B cell (primary cell): ENCODE data around the gene NHP2. TPM values are rescaled to one million over a fixed set of nuclear protein-coding genes. Genes with fewer than 3 reads are reported as not detected.

ENCODE experiments used
- ATAC-seq: fragments of 200-7000 bp; cut with Tn5 transposase; one replicate; pipeline ENCODE4 v1.10.0; 2021; ENCODE audit warnings: low read depth, mild to moderate bottlenecking, moderate number of reproducible peaks, moderate library complexity
- CTCF ChIA-PET: fragments of 350-600 bp; sonication (Branson Sonifier 250); formaldehyde crosslinking; loops from one replicate; lab custom pipeline; 2021; ENCODE audit warnings: antibody characterized with exemption, inconsistent platforms; lab: Charles Lee
- POLR2A ChIA-PET: fragments of 350-600 bp; sonication (Branson Sonifier 250); formaldehyde crosslinking; loops from one replicate; lab custom pipeline; 2021; ENCODE audit warnings: antibody characterized with exemption; lab: Charles Lee
- DNase-seq: peaks from one replicate; pipeline ENCODE4 v3.0.0; 2013
- H2AFZ ChIP-seq: 2 replicates; pipeline ENCODE4 v1.6.1; 2012; ENCODE audit warnings: mild to moderate bottlenecking, low read depth, low read length; ENCODE audit not compliant: insufficient read depth, poor library complexity, severe bottlenecking
- H3K27ac ChIP-seq, 2 donors: 1 replicate in 1 of 2; 2 replicates in 1 of 2; pipeline ENCODE4 v1.5.1; 2012 to 2013; ENCODE audit warnings: low read length in 2 of 2, mild to moderate bottlenecking in 2 of 2, moderate library complexity in 1 of 2
- H3K27me3 ChIP-seq, 4 experiments: fragments of 200-600 bp in 1 of 4; sonication (generic) in 1 of 4; replicated peaks in 1 of 4; 1 replicate in 2 of 4; 2 replicates in 2 of 4; pipeline versions ENCODE4 v1.6.1 to v1.7.0; 2013 to 2016; ENCODE audit warnings: low read length in 3 of 4, mild to moderate bottlenecking in 2 of 4, mixed read lengths in 1 of 4, moderate library complexity in 1 of 4; ENCODE audit not compliant: insufficient read depth in 4 of 4, control insufficient read depth in 3 of 4; ENCODE audit errors: control extremely low read depth in 1 of 4
- H3K36me3 ChIP-seq, 2 experiments: replicated peaks in 1 of 2; 1 replicate in 1 of 2; 2 replicates in 1 of 2; pipeline versions ENCODE4 v1.6.1 to v1.7.1; 2013; ENCODE audit warnings: low read length in 1 of 2; ENCODE audit not compliant: insufficient read depth in 2 of 2, control insufficient read depth in 1 of 2; ENCODE audit errors: control extremely low read depth in 1 of 2, extremely low read depth in 1 of 2
- H3K4me1 ChIP-seq, 2 donors: fragments of 200-600 bp in 1 of 2; sonication (generic) in 1 of 2; 1 replicate in 1 of 2; 2 replicates in 1 of 2; pipeline versions ENCODE4 v1.5.1 to v1.6.1; 2013 to 2017; ENCODE audit warnings: low read length in 2 of 2; ENCODE audit not compliant: control insufficient read depth in 2 of 2, insufficient read depth in 2 of 2
- H3K4me2 ChIP-seq: replicated peaks from 2 replicates; pipeline ENCODE3; 2012; ENCODE audit warnings: mild to moderate bottlenecking, low read depth, low read length; ENCODE audit not compliant: poor library complexity, severe bottlenecking
- H3K4me3 ChIP-seq, 5 experiments: fragments of 200-600 bp in 1 of 5; sonication (generic) in 1 of 5; 1 replicate in 3 of 5; 2 replicates in 2 of 5; pipeline versions ENCODE4 v1.5.1 to v1.7.0; 2011 to 2016; ENCODE audit warnings: low read length in 4 of 5, mild to moderate bottlenecking in 4 of 5, low read depth in 2 of 5, control low read depth in 1 of 5, moderate library complexity in 1 of 5; ENCODE audit not compliant: insufficient read depth in 1 of 5; ENCODE audit errors: control extremely low read depth in 1 of 5, extremely low read depth in 1 of 5
- H3K79me2 ChIP-seq: fragments of 200-600 bp; sonication (generic); one replicate; pipeline ENCODE4 v1.6.0; 2016; ENCODE audit warnings: low read length; ENCODE audit not compliant: control insufficient read depth, insufficient read depth
- H3K9ac ChIP-seq: fragments of 200-600 bp; sonication (generic); 2 replicates; pipeline ENCODE4 v1.6.1; 2017; ENCODE audit warnings: mild to moderate bottlenecking, low read length, moderate library complexity
- H3K9me3 ChIP-seq, 3 donors: one replicate each; pipeline versions ENCODE4 v1.6.1 to v1.7.1; 2013; ENCODE audit warnings: low read length in 2 of 3; ENCODE audit not compliant: control insufficient read depth in 2 of 3, insufficient read depth in 1 of 3; ENCODE audit errors: control extremely low read depth in 1 of 3
- H4K20me1 ChIP-seq: 2 replicates; pipeline ENCODE4 v1.6.0; 2012; ENCODE audit warnings: mild to moderate bottlenecking, low read length; ENCODE audit not compliant: insufficient read depth, control insufficient read depth, poor library complexity, severe bottlenecking
- H3K27ac Mint-ChIP-seq: one replicate; pipeline ENCODE4 v1.8.0; 2021; ENCODE audit warnings: mixed read lengths
- H3K27me3 Mint-ChIP-seq: one replicate; pipeline ENCODE4 v1.8.0; 2021; ENCODE audit warnings: mixed read lengths
- H3K4me1 Mint-ChIP-seq: one replicate; pipeline ENCODE4 v1.8.0; 2021; ENCODE audit warnings: mixed read lengths
- H3K4me3 Mint-ChIP-seq: one replicate; pipeline ENCODE4 v1.8.0; 2021; ENCODE audit warnings: mixed read lengths
- H3K9me3 Mint-ChIP-seq: one replicate; pipeline ENCODE4 v1.8.0; 2022; ENCODE audit warnings: mixed read lengths; ENCODE audit not compliant: insufficient read depth
- CTCF ChIP-seq: fragments of 200-600 bp; IDR thresholded peaks from one replicate; pipeline ENCODE4 v1.8.0; 2022; ENCODE audit warnings: antibody characterized with exemption, mild to moderate bottlenecking
- EZH2 ChIP-seq: IDR thresholded peaks from 2 replicates; pipeline ENCODE4 v1.6.1; 2012; ENCODE audit warnings: borderline replicate concordance, low read depth, mild to moderate bottlenecking, moderate library complexity, low read length; ENCODE audit not compliant: insufficient read depth, poor library complexity, severe bottlenecking
- WGBS: methylation state at CpG from one replicate; pipeline ENCODE4 v1.1.5; 2013; ENCODE audit warnings: missing lambda C conversion rate; ENCODE audit not compliant: insufficient coverage; 5-methylcytosine and 5-hydroxymethylcytosine counted together
- intact Hi-C: fragments of 100-400 bp; cut with micrococcal nuclease; formaldehyde crosslinking; loops from one replicate; pipeline ENCODE4 v1.10.0; 2022
- polyA plus RNA-seq: library from polyadenylated mRNA; depleted of rRNA; stranded (reverse); fragments of >200 nt; gene quantifications from 2 replicates; pipeline ENCODE4 v1.2.3, GENCODE V29; 2012
- total RNA-seq, 2 donors: library from RNA; stranded (reverse); fragments of 120-200 nt in 1 of 2; gene quantifications; 1 replicate in 1 of 2; 2 replicates in 1 of 2; pipeline versions ENCODE4 v1.2.3 to v1.2.4, GENCODE V29; 2013 to 2022

The NHP2 gene
- total and polyA plus RNA-seq, 2 donors (not counting 1 experiment from before 2014, with no cell fraction given), result 66.0 to 99.8 TPM

DNA sequence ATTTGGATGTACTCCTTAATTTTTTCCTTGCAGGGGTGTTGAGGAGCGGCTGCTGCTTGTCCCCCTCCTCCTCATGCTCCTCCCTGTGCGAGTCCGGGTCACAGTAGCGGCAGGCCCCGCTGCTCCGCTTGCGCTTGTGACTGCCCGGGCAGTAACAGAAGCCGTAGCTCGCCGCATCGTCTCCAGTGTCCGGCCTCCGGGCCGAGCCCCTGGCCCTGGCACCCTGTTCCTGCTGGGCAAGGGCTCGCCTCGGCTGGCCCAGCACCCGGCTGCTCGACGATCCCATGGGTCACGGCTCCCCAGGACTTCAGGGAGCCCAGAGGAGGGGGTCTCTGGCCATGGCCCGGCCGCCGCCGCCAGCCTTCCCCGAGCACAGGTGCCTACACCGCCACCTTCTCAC is 33.3 kb upstream of the NHP2 start, which contains the start of gene GMCL2:
Gene GMCL2, minus strand, starts transcription at position 358 of the 400 bp plus-strand sequence. Its CDS starts 72 bp downstream, at position 286.
- peaks cover 19% of the 10 kb centered on the region for H3K27me3 Mint-ChIP-seq
- TF ChIP-seq EZH2, result no peak
- TF ChIP-seq CTCF, result no peak

GRCh38 chr5:178186427-178186826 is 32.7 kb upstream of the NHP2 start:
- ATAC-seq (no peak), DNase-seq (no peak)
- TF ChIP-seq CTCF (no peak), EZH2 (no peak)
- ChIA-PET CTCF (no interaction called here), POLR2A (no interaction called here)
- Histone ChIP-seq H2AFZ (no peak overlapping the region), H3K4me3 (no peak overlapping the region), H4K20me1 (no peaks in the 10 kb centered on the region), H3K27me3 (no peaks in the 10 kb centered on the region), H3K4me1 (no peaks in the 10 kb centered on the region), H3K27ac (no peak overlapping the region), H3K79me2 (no peaks in the 10 kb centered on the region), H3K9ac (no peak overlapping the region), H3K36me3 (no peaks in the 10 kb centered on the region), H3K4me2 (no peak overlapping the region), H3K9me3 (no peaks in the 10 kb centered on the region)
- Mint-ChIP-seq H3K4me3 (no peak overlapping the region), H3K27ac (no peak overlapping the region), H3K9me3 (no peaks in the 10 kb centered on the region), H3K27me3 (peaks cover 17% of the 10 kb centered on the region), H3K4me1 (peaks cover 7% of the 10 kb centered on the region)
- whole genome bisulfite sequencing, result 69% methylated on average over 5 of the region's 6 CpGs
- intact Hi-C loops, result no loop called here

More for the DNA sequence above, 33.3 kb upstream of the NHP2 start, which contains the start of gene GMCL2:
- POLR2A ChIA-PET, result no interaction called here
- no peak for DNase-seq
- Histone ChIP-seq H3K4me2 (no peak within 1 kb of the TSS), H3K27me3 (no peaks in the 10 kb centered on the region), H3K36me3 (no peaks in the 10 kb centered on the region), H4K20me1 (no peaks in the 10 kb centered on the region), H3K9me3 (no peaks in the 10 kb centered on the region), H3K4me1 (no peaks in the 10 kb centered on the region), H3K79me2 (no peaks in the 10 kb centered on the region), H3K4me3 (no peak within 1 kb of the TSS), H2AFZ (no peak within 1 kb of the TSS), H3K9ac (no peak within 1 kb of the TSS), H3K27ac (no peak within 1 kb of the TSS)
- intact Hi-C loops, result no loop called here
- Mint-ChIP-seq H3K27ac (no peak within 1 kb of the TSS), H3K4me3 (no peak within 1 kb of the TSS), H3K4me1 (peaks cover 6% of the 10 kb centered on the region), H3K9me3 (no peaks in the 10 kb centered on the region)
- ATAC-seq, result no peak
- WGBS, result 94% methylated on average over 22 of the region's 27 CpGs
- CTCF ChIA-PET, result no interaction called here
